Spinal cord (tissue), 10 donors: ENCODE measurements around the gene TPSD1. TPM values are rescaled to one million over a fixed set of nuclear protein-coding genes. Genes with fewer than 3 reads are reported as not detected.
"Not testable (repeated sequence)": the region's sequence is repeated elsewhere in the genome, so short reads cannot be mapped to it uniquely, and the experiment has no call there.

ENCODE experiments used
- DNase-seq, 6 donors: peaks; one replicate each; pipeline versions ENCODE4 v3.0.0 to v3.0.0-alpha.2; 2013 to 2015; ENCODE audit warnings: low spot score in 6 of 6, low read depth in 4 of 6
- H3K27ac ChIP-seq: one replicate; pipeline ENCODE4 v1.5.1; 2013; ENCODE audit warnings: low read depth, low read length, control low read depth
- H3K27me3 ChIP-seq: one replicate; pipeline ENCODE4 v1.6.1; 2013; ENCODE audit warnings: low read length; ENCODE audit not compliant: control insufficient read depth, insufficient read depth
- H3K36me3 ChIP-seq: one replicate; pipeline ENCODE4 v1.6.1; 2013; ENCODE audit warnings: low read length; ENCODE audit not compliant: control insufficient read depth, insufficient read depth
- H3K4me1 ChIP-seq: one replicate; pipeline ENCODE4 v1.6.1; 2013; ENCODE audit warnings: low read length; ENCODE audit not compliant: control insufficient read depth, insufficient read depth
- H3K4me3 ChIP-seq: one replicate; pipeline ENCODE4 v1.5.1; 2013; ENCODE audit warnings: low read depth, low read length, control low read depth
- H3K9me3 ChIP-seq: one replicate; pipeline ENCODE4 v1.6.1; 2013; ENCODE audit warnings: low read length; ENCODE audit not compliant: control insufficient read depth, insufficient read depth
- WGBS: methylation state at CpG from one replicate; pipeline ENCODE4 v1.1.5; 2013; ENCODE audit warnings: missing lambda C conversion rate; ENCODE audit not compliant: insufficient coverage; 5-methylcytosine and 5-hydroxymethylcytosine counted together
- polyA plus RNA-seq, 2 donors: library from polyadenylated mRNA; unstranded; fragments of 120-200 nt; gene quantifications; one replicate each; pipeline ENCODE4 v1.2.1, GENCODE V29; 2013; ENCODE audit not compliant: insufficient read length in 2 of 2
- total RNA-seq, 2 donors: library from RNA; depleted of rRNA in 1 of 2; stranded (reverse); fragments of 120-200 nt in 1 of 2; fragments of >200 nt in 1 of 2; gene quantifications; one replicate each; pipeline versions ENCODE4 v1.2.3 to v1.2.4, GENCODE V29; 2013 to 2014
- donor health status: healthy.

Gene TPSD1
- total and polyA plus RNA-seq, 4 donors, result not detected

GRCh38 chr16:1253701-1254364 is 2.0 kb upstream of the TPSD1 start:
- not testable (repeated sequence) for DNase-seq, H3K4me1 ChIP-seq, H3K27me3 ChIP-seq, H3K9me3 ChIP-seq, H3K4me3 ChIP-seq, H3K27ac ChIP-seq, H3K36me3 ChIP-seq
- no CpG with 5 or more reads among the region's 47 CpGs for WGBS

- DNase-seq, H3K9me3 ChIP-seq, H3K4me3 ChIP-seq, H3K4me1 ChIP-seq, H3K27ac ChIP-seq, H3K36me3 ChIP-seq: not testable (repeated sequence)
- peaks cover 11% of the 10 kb centered on the region for H3K27me3 ChIP-seq
- WGBS, result 57% methylated on average over 1 of the region's 3 CpGs
Observed at GRCh38 chr16:1254821-1255220, 1.0 kb upstream of the TPSD1 start.

GRCh38 chr16:1256296-1256873 is 516 bp downstream of the TPSD1 start:
- not testable (repeated sequence) for H3K4me1 ChIP-seq, H3K27ac ChIP-seq, H3K36me3 ChIP-seq, H3K4me3 ChIP-seq, H3K9me3 ChIP-seq, DNase-seq
- WGBS, result 84% methylated on average over 19 of the region's 23 CpGs
- H3K27me3 ChIP-seq, result peaks cover 27% of the 10 kb centered on the region

- 80% methylated on average over 20 of the region's 22 CpGs for WGBS
- H3K27me3 ChIP-seq, result peaks cover 32% of the 10 kb centered on the region
- no peaks in the 10 kb centered on the region for H3K9me3 ChIP-seq
- no peak overlapping the region for H3K27ac ChIP-seq
- H3K4me3 ChIP-seq, result no peak overlapping the region
- DNase-seq, result no peak
- H3K4me1 ChIP-seq, result peaks cover 4% of the 10 kb centered on the region
- no peaks in the 10 kb centered on the region for H3K36me3 ChIP-seq
Observed at GRCh38 chr16:1256874-1257322, 1.0 kb downstream of the TPSD1 start.

GRCh38 chr16:1257561-1258224 is 1.8 kb downstream of the TPSD1 start:
- peaks cover 4% of the 10 kb centered on the region for H3K4me1 ChIP-seq
- no peak for DNase-seq
- no peak overlapping the region for H3K27ac ChIP-seq
- H3K27me3 ChIP-seq, result peaks cover 39% of the 10 kb centered on the region
- 81% methylated on average over 32 of the region's 34 CpGs for WGBS
- H3K4me3 ChIP-seq, result no peak overlapping the region
- H3K36me3 ChIP-seq, result no peaks in the 10 kb centered on the region
- H3K9me3 ChIP-seq, result no peaks in the 10 kb centered on the region

- peaks cover 44% of the 10 kb centered on the region for H3K27me3 ChIP-seq
- no peak overlapping the region for H3K27ac ChIP-seq
- H3K4me3 ChIP-seq, result no peak overlapping the region
- DNase-seq, result no peak
- H3K4me1 ChIP-seq, result peaks cover 4% of the 10 kb centered on the region
- 74% methylated on average over 12 of the region's 12 CpGs for WGBS
- no peaks in the 10 kb centered on the region for H3K9me3 ChIP-seq
- no peaks in the 10 kb centered on the region for H3K36me3 ChIP-seq
Observed at GRCh38 chr16:1258225-1258600, 2.3 kb downstream of the TPSD1 start.

GRCh38 chr16:1258906-1259759 is 3.3 kb downstream of the TPSD1 start:
- peaks cover 4% of the 10 kb centered on the region for H3K4me1 ChIP-seq
- WGBS, result 25% methylated on average over 38 of the region's 42 CpGs
- no peaks in the 10 kb centered on the region for H3K9me3 ChIP-seq
- H3K36me3 ChIP-seq, result no peaks in the 10 kb centered on the region
- no peak for DNase-seq
- H3K27ac ChIP-seq, result no peak overlapping the region
- peaks cover 45% of the 10 kb centered on the region for H3K27me3 ChIP-seq
- no peak overlapping the region for H3K4me3 ChIP-seq

- WGBS, result 22% methylated on average over 11 of the region's 11 CpGs
- Histone ChIP-seq H3K9me3 (no peaks in the 10 kb centered on the region), H3K27me3 (peaks cover 45% of the 10 kb centered on the region), H3K36me3 (no peaks in the 10 kb centered on the region), H3K27ac (no peak overlapping the region), H3K4me3 (no peak overlapping the region), H3K4me1 (peaks cover 4% of the 10 kb centered on the region)
- DNase-seq, result no peak
Observed at GRCh38 chr16:1259760-1260068, 3.8 kb downstream of the TPSD1 start.

- peaks cover 45% of the 10 kb centered on the region for H3K27me3 ChIP-seq
- H3K4me1 ChIP-seq, result peaks cover 4% of the 10 kb centered on the region
- DNase-seq, result no peak
- no peaks in the 10 kb centered on the region for H3K36me3 ChIP-seq
- WGBS, result 72% methylated on average over 36 of the region's 36 CpGs
- H3K4me3 ChIP-seq, result no peak overlapping the region
- H3K27ac ChIP-seq, result no peak overlapping the region
- H3K9me3 ChIP-seq, result no peaks in the 10 kb centered on the region
Observed at GRCh38 chr16:1260101-1260680, 4.3 kb downstream of the TPSD1 start.
